Measurements from ENCODE around the gene STXBP3. TPM values are rescaled to one million over a fixed set of nuclear protein-coding genes. Genes with fewer than 3 reads are reported as not detected.

The STXBP3 gene
- total and polyA plus RNA-seq, 2 of the 8 experiments (the other 6 are each of a cell fraction or from before 2014, with no cell fraction given) = 6.0 to 38.5 TPM

DNA sequence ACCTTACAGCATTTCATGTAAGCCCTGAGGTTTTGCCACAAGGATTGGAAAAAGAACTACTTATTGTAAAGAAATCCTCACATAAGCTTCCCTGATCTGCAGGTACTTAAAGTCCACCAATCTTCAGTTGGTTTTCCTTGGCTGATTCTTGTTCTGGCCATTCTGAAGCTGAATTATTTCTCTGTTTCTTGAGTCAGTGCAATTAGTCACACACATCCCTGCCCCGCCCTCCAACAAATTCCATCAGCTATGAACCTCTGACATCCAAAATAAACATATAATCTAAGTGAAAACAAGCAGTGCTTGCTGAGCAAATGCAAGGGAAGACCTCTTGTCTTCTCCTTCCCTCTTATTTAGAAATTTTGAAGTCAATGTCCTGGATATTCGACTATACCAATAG lies 42.0 kb upstream of the STXBP3 start:
- no peaks in the 10 kb centered on the region for H3K4me1 ChIP-seq (replicated peaks in 1 of 4; ENCODE audit: control insufficient read depth in 3 of 4, insufficient read depth in 4 of 4, low read length in 3 of 4)
- H3K4ac ChIP-seq (replicated peaks; ENCODE audit: insufficient read length, low read depth, low read length) = no peak overlapping the region
- no peak overlapping the region for H3K27ac ChIP-seq (ENCODE audit: low read depth, low read length)
- no peak overlapping the region for H3K14ac ChIP-seq (ENCODE audit: insufficient read length)
- CTCF ChIA-PET (ENCODE audit: partially characterized antibody) = interaction anchor here (1.4 to 1.6 kb wide), 2 partner anchors 12 to 60 kb away, joined by 3 read pairs; partner anchors contain the start of gene PRPF38B
- 92% methylated on average over 2 of the region's 2 CpGs; no CpG with 5 or more reads in 1 of the 2 experiments for WGBS, 2 experiments (ENCODE audit: extremely low coverage in 1 of 2, insufficient coverage in 1 of 2, insufficient read length in 1 of 2, insufficient replicate concordance in 2 of 2, low coverage in 1 of 2, low lambda C conversion rate in 2 of 2, missing lambda C conversion rate in 1 of 2)
- H2BK120ac ChIP-seq (replicated peaks; ENCODE audit: low read depth, low read length) = no peak overlapping the region
- no peak overlapping the region for H2BK12ac ChIP-seq (ENCODE audit: low read depth, low read length)
- H4K5ac ChIP-seq (ENCODE audit: insufficient read length, low read depth, low read length) = no peak overlapping the region
- no peak overlapping the region for H3K4me3 ChIP-seq (ENCODE audit: extremely low read depth in 1 of 4, insufficient read depth in 2 of 4, low read depth in 3 of 4, low read length in 4 of 4)
- no peak overlapping the region for H3K9ac ChIP-seq (replicated peaks in 1 of 4; ENCODE audit: extremely low read depth in 1 of 4, low read depth in 3 of 4, low read length in 3 of 4)
- no peaks in the 10 kb centered on the region for H4K20me1 ChIP-seq (replicated peaks in 1 of 2; ENCODE audit: control insufficient read depth in 1 of 2, insufficient read depth in 2 of 2, low read length in 2 of 2)
- no peak overlapping the region for H2AK5ac ChIP-seq (ENCODE audit: low read depth, low read length)
- TF ChIP-seq HDAC2 (IDR thresholded peaks at IDR 0.05; ENCODE audit: borderline replicate concordance in 1 of 2, low read depth in 2 of 2, low read length in 2 of 2) = no peak
- TF ChIP-seq TBP (IDR thresholded peaks at IDR 0.05; ENCODE audit: low read depth, low read length) = no peak
- TF ChIP-seq EGR1 (IDR thresholded peaks at IDR 0.05; ENCODE audit: borderline replicate concordance, low read depth, low read length) = no peak
- no peak for TF ChIP-seq CBX5 (IDR thresholded peaks at IDR 0.05; ENCODE audit: low read depth, low read length)
- TF ChIP-seq CHD2 (IDR thresholded peaks at IDR 0.05; ENCODE audit: low read length) = no peak
- no peak for TF ChIP-seq RAD21 (IDR thresholded peaks at IDR 0.05 in 1 of 2, conservative IDR thresholded peaks at IDR 0.05 in 1 of 2; ENCODE audit: low read depth in 2 of 2, low read length in 2 of 2)
- H4K8ac ChIP-seq (ENCODE audit: extremely low read depth, insufficient read depth, low read length) = no peak overlapping the region
- FAIRE-seq = no peak
- no peak overlapping the region for H3K18ac ChIP-seq (ENCODE audit: extremely low read depth, low read length)
- H2BK15ac ChIP-seq (ENCODE audit: low read length) = no peak overlapping the region
- H3K79me2 ChIP-seq (ENCODE audit: control insufficient read depth in 1 of 2, insufficient read depth in 2 of 2, low read length in 2 of 2) = no peaks in the 10 kb centered on the region
- H2BK20ac ChIP-seq (ENCODE audit: low read length) = no peak overlapping the region
- H3K79me1 ChIP-seq (ENCODE audit: low read depth, low read length) = no peaks in the 10 kb centered on the region
- H2BK5ac ChIP-seq (ENCODE audit: low read depth, low read length) = no peak overlapping the region
- no peak overlapping the region for H2AFZ ChIP-seq (ENCODE audit: low read length)
- no peak overlapping the region for H3K23ac ChIP-seq (ENCODE audit: insufficient read length)
- no peaks in the 10 kb centered on the region for H3K9me3 ChIP-seq (ENCODE audit: insufficient read depth in 2 of 2, low read depth in 1 of 2, low read length in 1 of 2)
- no peaks in the 10 kb centered on the region for H3K23me2 ChIP-seq (ENCODE audit: low read depth, low read length)
- H3K4me2 ChIP-seq (ENCODE audit: insufficient read depth in 1 of 2, low read depth in 2 of 2, low read length in 2 of 2) = no peak overlapping the region
- H4K91ac ChIP-seq (replicated peaks; ENCODE audit: insufficient read length, low read length) = no peak overlapping the region
- no peaks in the 10 kb centered on the region for H3K27me3 ChIP-seq (replicated peaks in 1 of 4; ENCODE audit: control insufficient read depth in 3 of 4, extremely low read depth in 1 of 4, insufficient read depth in 3 of 4, low read length in 3 of 4)
- DNase-seq (ENCODE audit: low read depth in 1 of 2, low spot score in 2 of 2) = no peak
- H3K56ac ChIP-seq (replicated peaks; ENCODE audit: insufficient read length, low read depth, low read length) = no peak overlapping the region
- peaks cover 7 to 24% (median 13%) of the 10 kb centered on the region in 4 experiments for H3K36me3 ChIP-seq (ENCODE audit: control insufficient read depth in 2 of 4, insufficient read depth in 4 of 4, low read length in 3 of 4)
- POLR2A ChIA-PET (ENCODE audit: partially characterized antibody) = interaction anchor here (0.9 to 5.4 kb wide), 7 partner anchors 9 to 44 kb away, joined by 3 to 79 read pairs (median 6); partner anchors contain the start of genes HENMT1, PRPF38B and STXBP3
